GM19025 (cell line): ENCODE results near the gene ATP10A.

ENCODE experiments used
- ATAC-seq: cut with Tn5 transposase; IDR thresholded peaks from one replicate; pipeline ENCODE4 v1.9.1; 2021; ENCODE audit warnings: mild to moderate bottlenecking, low read depth, moderate library complexity; ENCODE audit not compliant: unreplicated experiment

The ATP10A gene

DNA sequence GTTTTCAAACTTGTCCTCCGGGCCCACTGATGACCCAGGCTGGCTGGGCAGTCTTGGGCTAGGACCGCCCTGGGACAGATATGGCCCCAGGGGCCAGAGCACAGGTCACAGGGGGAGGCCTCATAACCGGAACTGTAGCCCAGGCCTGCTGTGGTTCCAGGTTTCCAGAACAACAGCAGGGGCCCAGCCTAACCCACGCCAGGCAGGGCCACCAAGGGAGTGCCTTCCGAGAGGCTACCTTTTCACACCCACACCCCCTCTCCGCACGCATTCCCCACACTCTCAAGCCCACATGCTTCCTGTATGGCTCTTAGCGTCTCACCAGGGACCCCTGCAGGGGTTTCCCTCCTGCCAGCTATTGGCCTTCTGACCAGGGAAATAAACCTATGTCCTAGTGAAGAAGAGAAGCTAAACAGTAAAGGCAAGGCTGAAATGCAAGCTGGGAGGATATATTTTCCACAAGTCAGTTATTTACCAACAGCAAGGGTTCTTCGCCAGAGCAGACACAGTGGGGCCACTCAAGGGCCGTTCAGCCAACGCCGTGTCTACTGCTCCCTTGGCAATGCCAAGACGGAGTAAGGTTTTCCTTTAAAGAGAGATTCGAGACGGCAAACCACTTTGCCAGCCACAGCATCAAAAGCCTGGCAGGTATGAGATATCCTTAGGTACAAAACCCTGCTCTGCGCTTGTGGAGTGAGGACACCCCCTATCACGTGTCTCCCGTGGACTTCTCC, 135.1 kb downstream of the ATP10A start:
- ATAC-seq, result no peak

DNA sequence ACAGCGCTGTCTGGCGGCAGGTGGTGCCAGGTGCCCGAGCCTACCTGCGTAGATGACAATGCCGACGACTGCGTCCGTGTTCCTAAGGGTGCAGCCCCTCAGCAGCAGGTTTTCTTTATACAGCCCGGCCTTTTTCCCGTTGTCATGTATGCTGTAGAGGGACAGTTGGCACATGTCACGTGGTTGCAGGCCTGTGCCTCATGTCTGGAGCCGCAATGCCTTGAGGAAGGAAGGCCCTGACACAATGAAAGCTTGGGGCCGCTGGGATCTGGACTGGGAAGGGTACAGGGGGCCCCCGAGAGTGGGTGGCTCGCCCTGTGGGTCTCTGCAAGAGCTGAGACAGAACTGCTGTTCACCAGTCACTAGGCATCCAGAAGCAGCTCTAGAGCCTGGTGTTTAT, 136.0 kb downstream of the ATP10A start:
- ATAC-seq, result no peak

DNA sequence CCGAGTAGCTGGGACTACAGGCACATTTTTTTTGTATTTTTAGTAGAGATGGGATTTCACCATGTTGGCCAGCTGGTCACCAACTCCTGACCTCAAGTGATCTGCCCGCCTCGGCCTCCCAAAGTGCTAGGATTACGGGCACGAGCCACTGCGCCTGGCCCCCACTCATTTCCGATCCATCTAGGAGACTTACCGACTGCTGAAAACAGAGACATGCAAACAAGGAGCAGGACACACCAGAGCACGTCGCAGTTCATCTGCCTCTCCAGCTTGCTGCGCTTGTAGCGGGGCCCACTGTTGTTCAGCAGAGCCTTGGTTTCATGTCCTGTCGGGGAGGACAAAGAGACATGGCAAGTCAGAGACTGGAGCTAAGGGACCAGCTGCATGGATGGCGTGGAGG, 137.4 kb downstream of the ATP10A start:
- no peak for ATAC-seq

DNA sequence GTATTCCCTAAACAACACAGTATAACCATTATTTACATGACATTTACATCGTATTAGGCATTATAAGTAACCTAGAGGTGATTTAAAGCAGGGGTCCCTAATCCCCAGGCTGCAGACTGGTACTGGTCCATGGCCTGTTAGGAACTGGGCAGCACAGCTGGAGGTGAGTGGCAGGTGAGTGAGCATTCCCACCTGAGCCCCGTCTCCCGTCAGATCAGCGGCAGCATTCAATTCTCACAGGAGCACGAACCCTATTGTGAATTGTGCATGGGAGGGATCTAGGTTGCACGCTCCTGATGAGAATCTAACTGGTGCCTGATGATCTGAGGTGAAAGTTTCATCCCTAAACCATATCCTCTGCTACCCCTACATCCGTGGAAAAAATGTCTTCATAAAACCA, 138.2 kb downstream of the ATP10A start:
- no peak for ATAC-seq

DNA sequence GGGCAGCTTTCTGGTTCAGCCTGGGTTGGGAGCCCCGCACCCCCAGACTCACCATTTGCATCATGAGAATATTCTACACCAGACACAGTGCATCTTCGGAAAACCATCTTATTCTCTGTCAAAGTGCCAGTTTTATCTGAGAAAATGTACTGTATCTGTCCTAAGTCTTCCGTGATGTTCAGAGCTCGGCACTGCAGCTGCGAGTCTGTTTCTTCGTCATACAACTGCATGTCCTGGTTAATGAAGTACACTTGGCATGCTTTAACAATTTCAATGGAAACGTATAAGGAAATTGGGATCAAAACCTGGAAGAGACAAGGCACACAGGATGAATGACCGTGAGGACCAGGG, 141.5 kb downstream of the ATP10A start:
- no peak for ATAC-seq

DNA sequence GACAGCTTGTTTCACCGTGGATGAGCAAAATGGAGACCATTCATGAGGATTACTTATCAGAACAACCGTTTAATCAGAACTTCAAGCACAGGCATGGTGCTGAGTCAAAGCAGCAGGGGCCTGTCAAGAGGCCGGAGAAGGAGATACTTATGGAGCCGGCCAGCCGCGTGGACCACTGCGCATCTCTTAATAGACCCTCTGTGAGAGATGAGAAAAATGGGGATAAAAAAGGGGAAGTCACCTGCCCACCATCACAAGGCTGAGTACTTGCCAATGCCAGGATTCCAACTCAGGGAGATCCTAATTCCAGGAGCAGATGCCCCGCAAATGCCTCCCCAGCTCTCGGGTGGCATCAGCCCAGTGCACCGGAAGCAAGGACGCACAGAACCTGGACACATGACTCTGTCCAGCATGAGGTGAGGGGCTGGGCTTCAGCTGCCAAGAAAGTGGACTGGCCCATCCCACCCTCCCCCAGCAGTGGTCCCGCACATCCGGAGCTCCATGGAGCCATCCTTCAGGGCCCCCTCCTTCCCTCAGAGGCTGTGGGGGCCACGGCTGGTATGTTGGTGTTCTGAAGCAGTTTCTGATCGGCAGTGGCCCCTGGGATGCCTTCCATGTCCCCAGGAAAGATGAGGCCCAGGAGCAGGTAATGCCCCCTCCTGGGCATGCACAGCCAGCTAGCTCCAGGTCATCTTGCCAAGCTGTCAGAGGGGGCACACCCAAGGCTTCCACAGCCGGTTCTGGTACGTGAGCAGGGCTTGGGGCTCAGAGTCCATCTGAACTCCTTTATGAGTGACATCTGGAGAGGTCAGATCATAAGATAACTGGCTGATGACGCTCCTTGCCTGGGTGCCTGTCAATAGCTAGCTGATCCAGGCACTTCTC, 143.8 kb downstream of the ATP10A start:
- no peak for ATAC-seq

DNA sequence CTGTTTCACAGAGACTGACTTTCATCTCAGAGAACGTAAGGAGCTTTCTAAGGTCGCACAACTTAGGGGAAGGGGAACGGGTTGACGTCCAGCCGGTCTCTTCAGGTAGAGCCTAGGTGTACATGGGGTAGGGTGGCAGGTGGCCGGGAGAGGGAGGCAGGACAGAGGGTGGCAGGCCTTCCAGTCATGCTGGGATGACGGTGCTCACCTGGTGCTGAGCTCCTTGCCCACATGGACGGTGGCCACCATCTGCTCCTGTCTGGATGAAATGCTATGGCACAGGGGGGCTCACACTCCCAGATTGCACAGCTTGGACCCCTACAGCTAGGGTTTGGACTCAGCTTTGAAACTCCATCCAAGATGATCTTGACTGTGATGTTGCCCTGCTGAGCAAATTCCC, 144.5 kb downstream of the ATP10A start:
- no peak for ATAC-seq

DNA sequence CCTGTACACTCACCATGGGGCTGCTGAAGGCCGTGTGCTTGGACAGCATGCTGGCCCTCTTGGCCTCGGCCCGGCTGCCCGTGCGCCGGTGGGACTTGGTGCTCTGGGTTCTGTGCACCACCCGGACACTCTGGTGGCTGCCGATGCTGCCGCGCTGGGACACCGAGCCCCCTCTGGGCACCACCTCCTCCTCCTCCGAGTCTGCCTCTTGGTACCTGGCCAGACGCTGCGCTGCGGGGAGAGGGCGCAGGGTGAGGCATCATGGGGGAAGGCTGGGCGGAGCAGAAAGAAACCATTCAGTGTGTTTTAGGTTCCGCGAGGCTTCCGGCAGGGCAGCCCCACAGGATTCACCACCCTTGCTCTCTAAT, 145.0 kb downstream of the ATP10A start:
- no peak for ATAC-seq

DNA sequence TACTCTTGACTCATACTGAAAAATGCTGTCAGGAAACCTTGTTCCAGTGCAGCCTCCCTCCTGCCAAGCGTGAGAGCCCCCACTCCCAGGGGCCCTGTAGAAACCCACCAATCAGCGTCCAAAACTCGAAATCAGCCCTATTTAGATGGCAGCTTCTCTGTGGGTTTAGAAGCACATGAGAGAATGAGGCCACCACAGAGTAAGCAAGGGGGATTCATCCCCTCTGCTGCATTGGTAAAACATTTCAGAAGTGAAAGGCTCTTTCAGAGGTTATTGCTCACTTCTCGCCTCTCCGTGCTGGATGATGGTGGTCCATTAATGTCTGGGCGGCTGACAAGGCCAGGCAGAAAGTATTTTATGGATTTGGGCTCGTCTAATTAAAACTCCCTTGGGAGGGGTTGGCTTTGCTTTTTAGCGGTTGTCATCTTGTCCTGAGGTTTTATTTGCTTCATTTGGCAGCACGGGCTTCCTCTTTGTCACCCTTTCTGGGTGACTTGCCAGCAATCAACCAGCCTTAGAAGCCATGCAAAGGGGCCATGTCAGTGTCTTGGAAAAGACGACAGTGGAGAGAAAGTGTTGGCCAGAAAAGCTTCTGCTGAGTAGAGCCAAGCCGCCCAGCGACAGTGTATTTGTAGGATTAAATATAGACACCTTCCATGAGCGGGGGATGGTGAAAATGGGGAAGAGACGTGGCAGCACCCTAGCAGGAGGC, 145.5 kb downstream of the ATP10A start:
- no peak for ATAC-seq

DNA sequence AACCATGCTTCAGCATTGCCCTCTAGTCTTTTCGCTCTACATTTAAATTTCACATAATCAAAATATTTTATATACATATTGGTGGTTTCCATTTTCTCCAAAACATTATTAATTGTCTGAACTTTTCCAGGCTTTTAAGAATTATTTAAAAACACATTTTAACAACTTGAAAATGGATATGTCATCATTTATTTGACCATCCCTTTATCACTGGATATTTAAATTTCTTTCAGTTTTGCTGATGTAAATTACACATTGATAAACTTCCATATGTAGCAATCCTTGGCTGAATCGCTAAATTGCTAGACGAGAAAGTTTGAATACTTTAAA, 146.0 kb downstream of the ATP10A start:
- no peak for ATAC-seq

DNA sequence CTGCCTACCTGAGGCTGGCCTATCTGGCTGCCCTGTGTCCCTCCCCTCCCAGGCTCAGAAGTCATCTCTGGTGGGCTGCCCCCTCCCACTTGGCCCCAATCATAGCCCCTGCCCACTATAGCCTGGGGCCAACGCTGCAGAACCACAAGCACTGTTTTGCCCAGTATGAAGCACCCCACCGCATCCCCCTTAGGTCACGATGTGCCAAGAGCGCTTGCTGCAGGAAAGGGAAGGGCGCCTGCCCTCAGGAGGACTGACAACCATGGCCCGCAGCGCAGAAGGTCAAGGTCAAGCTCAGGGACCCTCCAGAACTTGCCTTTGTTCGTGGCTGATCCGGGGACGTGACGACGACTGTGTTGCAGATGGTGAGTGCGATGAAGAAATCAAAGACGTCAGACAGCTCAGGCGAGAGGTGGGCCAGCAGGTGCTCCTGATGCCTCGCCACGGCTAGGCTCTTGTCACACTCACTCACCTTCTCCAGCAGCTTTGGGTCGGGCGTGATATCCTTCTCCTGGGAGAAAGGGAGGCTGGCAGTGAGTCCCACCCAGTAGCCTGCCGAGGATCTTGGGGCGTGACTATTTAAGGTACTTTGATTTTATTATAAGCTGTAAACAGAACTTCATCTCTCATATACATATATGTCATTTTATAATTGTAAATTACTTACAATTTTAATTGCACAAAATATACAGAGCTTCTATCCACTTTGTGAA, 146.6 kb downstream of the ATP10A start:
- no peak for ATAC-seq

DNA sequence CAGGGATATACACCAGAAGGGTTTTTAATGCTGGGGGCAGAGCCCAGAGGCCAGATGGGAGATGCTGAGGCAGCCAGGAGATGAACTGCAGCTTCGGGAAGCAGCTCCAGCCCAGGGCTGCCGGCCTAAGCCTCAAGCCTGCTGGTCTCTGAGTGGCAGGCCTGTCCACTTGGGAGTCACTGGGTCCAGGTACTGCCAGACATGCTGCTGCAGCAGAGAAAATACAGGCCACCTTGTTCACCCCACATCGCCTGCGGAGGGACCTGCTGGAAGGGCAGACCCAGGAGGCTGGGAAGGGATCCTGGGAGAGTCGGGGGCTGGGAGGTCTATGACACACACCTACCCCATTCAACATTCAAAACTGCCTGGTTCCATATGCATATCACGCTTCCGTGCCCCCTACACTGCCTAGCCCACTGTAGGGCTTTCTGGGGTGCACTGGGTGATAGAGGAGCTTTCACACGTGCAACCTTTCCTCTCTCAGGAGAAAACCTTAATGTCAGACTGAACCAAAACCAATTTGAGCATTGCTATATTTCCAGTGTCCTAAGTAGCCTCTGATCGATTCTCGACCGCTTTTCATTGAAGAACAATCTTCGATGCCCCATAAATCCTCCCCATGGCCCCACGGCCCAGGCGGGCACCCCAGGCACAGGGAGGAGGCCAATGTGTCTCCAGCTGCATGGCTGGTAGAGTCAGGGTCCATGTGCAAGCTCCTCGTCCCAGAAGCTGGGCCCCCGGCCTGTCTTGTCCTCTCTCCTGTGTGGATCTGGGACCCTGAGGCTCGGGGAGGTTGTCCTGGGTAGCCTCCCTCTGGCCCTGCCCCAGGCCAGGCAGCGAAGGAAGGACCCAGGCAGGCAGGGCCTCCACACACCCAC, 147.4 kb downstream of the ATP10A start:
- no peak for ATAC-seq

DNA sequence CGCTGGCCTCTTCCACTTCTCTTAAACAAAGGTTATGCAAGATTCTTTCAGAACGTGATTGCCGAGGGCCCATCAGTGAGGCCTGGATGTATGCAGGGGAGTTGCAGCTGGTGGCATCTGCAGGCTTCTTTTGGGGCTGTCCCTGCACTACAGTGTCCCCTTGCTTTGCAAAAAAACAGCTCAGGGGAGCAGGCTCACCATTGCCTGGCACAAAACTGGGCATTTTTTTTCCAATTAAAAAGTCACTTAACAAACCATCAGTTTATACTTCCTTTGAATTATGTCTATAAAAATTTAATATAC, 148.6 kb downstream of the ATP10A start:
- no peak for ATAC-seq

DNA sequence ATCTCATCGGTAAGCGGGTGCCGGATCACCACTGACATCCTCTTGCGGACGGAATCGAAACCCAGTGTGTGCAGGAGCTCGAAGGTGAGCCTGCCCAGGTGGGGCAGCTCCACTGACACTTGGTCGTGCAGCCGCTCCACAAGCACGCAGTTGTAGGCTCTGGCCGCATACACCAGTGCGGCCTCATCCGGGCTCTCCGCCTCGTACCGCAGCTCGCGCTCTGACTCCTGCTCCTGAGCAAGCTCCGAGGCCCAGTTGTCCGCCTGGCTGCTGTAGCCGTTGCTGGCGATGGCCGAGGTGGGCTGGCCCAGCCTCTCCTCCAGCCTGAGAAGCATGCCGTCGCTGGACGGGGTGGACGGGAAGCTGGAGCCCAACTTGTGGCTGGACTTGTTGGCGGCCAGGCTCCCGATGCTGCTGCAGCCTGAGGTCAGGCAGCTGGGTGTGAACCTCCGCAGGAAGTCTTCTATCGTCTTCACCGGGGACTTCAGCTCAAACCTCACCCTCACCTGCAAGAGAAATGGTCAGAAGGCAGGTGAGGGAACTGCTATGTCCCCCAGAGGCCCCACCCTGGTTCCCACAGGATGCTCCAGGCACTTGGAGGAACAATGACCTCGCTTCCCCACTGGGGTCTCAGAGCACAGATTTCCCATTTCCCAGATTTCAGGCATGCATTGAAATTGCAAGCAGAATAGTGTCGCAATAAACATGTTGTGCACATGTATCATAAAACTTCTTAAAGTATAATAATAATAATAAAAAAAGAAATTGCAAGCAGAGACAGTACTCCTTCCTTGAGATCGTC, 149.2 kb downstream of the ATP10A start:
- ATAC-seq, result no peak

DNA sequence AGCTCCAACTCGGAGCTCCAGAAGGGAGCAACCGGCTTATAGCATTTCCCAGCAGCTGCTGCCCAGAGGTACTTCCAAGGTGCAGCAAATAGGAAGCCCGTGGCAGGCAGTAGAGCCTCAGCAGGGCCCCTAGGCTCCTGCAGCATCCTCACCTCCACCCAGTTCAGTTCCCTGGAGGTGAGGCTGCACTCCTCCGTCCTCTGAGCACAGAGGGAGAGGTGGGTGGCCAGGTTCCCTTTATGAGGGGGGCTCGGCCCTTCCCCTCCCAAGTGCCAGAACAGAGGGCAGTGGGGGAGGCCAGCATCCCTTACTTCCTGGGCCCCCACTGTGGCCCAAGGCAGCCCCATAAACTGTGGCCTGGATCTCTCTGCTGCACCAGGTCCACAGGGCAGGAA, 150.2 kb downstream of the ATP10A start:
- no peak for ATAC-seq

DNA sequence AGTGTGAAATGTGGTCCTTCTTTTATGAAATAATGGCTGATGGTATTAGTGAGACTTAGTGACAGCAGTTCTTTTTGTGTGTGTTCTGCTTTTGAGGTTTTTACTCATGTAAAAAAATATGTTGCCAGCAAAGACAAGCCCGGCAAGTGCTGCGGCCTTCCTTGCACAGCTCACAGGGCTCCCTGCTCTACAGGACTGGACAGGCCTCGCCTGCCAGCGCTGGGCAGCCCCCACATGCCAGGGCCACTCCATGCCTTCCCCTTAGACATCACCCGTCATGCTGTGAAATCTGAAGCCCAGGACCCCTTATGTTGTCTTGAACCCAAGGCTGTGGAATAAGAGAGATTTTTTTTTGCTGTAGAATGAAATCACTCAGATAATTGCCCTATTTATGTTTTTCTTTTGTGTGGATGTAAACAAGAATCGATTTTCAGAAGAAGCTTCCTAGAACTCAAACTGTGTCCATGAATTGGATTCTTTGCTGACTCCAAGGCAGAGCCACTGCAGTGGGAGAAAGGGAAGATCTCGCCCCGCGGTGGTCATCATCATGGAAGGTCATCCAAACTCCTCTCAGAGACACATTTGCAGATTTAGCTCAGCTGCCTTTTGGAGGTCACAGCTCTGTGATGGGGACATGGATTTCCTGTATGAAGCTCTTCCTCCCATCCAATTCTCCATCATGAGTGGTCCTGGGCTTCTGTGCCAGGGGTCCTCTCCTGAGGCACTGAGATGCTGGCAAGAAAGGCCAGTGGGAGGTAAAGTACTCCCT, 150.8 kb downstream of the ATP10A start:
- no peak for ATAC-seq

DNA sequence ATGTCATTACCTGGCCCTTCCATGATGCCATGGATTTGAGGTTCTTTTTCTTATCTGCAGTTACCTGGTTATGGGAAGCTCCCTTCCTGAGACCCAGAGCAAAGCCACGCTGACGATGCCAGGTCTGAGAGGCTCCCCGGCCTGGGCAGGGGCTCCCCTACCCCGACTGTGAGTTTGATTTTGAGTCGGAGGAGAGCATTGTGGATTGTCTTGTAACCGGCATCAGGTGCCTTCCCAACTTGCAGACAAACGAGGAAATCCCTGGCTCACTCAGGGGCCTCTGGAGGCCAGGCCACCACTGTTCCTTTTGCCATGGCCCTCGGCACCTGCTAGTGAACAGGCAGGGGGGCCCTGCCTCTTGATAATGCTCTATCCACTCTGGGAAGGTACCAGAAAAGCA, 151.4 kb downstream of the ATP10A start:
- ATAC-seq, result no peak

DNA sequence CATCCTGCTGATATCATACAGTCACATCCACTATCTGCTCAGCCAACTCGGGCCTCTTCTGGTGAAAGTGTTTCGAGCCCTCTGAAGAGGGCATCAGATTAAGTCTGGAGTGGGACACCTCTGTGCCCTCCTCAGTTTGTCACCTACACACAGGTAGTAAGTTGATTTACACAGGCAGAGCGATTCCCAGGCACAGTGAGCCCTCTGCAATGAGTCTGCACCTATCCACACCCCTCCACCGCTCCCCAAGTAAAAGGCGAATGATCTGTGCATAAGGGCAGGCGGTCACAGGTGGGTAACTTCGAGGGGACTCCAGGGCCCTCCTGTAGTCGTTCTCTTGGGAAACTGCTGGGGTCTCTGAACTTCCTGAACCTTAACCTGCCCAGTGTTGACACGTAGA, 152.0 kb downstream of the ATP10A start:
- no peak for ATAC-seq

DNA sequence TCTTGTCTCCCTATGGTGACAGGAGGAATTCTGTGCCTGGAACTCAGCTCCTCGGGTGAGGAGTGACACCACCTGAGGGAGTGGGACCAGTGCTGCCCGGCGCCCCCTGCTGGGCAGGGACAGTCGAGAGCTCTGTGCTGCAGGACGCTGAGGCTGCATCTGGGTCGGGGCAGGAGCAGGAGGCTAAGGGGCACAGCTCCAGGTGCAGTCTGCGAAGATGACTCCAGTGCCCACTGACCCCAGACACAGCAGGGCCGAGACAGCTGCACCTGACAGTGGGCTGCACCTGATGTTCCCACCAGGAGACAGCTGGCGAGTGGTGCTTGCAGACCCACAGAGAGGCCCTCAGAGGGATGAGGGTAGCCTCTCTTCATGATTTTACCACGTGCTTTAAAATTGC, 152.9 kb downstream of the ATP10A start:
- ATAC-seq, result no peak
